ENCODE results near the gene ARHGAP24. TPM values are rescaled to one million over a fixed set of nuclear protein-coding genes. Genes with fewer than 3 reads are reported as not detected.

Gene ARHGAP24
- polyA plus RNA-seq, 2 of the 4 experiments (the other 2 are of a cell fraction): 1.7 to 12.1 TPM

DNA sequence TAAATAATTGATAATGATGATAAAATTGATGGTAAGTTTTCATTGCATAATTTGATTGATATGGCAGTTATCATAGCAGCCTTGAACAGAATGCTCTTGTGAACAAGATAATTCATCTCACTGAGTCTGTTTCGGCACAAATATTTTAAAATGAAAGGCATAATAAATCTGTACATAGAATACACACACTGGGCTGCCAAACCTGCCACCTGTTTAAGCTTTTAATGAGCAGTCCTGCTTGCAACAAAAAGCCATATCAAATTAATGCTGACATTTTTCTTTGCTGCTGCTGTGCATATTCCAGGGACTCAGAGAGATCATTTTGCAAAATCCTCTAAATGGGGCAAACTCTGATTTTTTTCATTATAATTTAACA is 201.1 kb downstream of the ARHGAP24 start:
- Histone ChIP-seq H3K27ac (no peak overlapping the region), H3K9me3 (no peaks in the 10 kb centered on the region), H3K4me1 (no peaks in the 10 kb centered on the region), H3K4me3 (no peak overlapping the region), H3K4me2 (no peak overlapping the region)
- ChIA-PET POLR2A (no interaction called here), CTCF (no interaction called here)
- ATAC-seq: no peak
- TF ChIP-seq E2F6 (IDR thresholded peaks at IDR 0.05; ENCODE audit: borderline replicate concordance, low read depth) (no peak), EHMT2 (IDR thresholded peaks at IDR 0.05; ENCODE audit: low read depth) (no peak), POLR2AphosphoS2 (conservative IDR thresholded peaks at IDR 0.05; ENCODE audit: low read length) (no peak), TP53 (CRISPR knock-in tag; IDR thresholded peaks at IDR 0.05) (no peak), PBX3 (IDR thresholded peaks at IDR 0.05) (no peak), MAFK (IDR thresholded peaks at IDR 0.05; ENCODE audit: partially characterized antibody) (no peak), ZFP36 (IDR thresholded peaks at IDR 0.05; ENCODE audit: borderline replicate concordance, partially characterized antibody) (no peak), FOXS1 (CRISPR knock-in tag; IDR thresholded peaks at IDR 0.05) (no peak)
- no peak for DNase-seq (ENCODE audit: low read depth in 1 of 2, low spot score in 1 of 2)
- FAIRE-seq: no peak
- WGBS (ENCODE audit: missing lambda C conversion rate): 44% methylated on average over 1 of the region's 1 CpG

DNA sequence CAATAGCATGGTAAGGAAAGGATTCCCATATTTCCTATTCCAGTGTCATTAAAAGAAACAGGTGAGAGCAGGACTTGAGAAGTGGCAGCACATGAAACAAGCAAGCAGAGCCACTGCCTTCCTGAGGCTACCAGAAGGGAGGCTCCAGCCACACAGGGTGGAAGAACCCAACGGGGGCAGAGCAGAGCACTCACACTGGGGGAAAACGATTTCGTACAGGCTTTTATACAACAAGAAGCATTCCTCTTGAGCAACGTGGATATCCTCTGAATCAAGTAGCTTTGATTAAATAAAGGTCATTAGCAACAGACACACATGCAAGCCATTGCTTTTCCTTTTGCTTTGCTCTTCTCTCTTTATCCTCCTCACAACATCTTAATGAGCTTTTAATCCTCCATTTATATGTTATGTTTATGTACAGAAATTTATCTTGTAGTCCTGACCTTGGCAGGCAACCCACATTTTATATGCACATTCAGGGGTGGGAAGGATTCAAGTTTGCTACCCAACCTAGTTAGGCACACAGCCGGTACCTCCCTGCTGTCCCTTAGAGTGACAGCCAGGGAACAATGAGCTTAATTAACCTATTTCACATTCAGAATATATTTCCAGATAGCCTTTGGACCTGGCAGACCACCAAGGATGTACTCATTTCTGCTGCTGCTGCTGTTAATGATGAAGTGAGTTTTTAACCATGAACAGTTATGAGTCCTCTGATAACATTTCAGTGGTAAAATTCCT is 202.1 kb downstream of the ARHGAP24 start:
- FAIRE-seq: no peak
- ATAC-seq: no peak
- H3K4me1 ChIP-seq: no peaks in the 10 kb centered on the region
- no peaks in the 10 kb centered on the region for H3K9me3 ChIP-seq
- WGBS (ENCODE audit: missing lambda C conversion rate): 67% methylated on average over 5 of the region's 5 CpGs
- H3K4me3 ChIP-seq: no peak overlapping the region
- TF ChIP-seq HOXB13 (CRISPR knock-in tag; IDR thresholded peaks at IDR 0.05; ENCODE audit: low read depth) (no peak), ZFP36 (IDR thresholded peaks at IDR 0.05; ENCODE audit: borderline replicate concordance, partially characterized antibody) (no peak), HMGXB4 (CRISPR knock-in tag; IDR thresholded peaks at IDR 0.05; ENCODE audit: borderline replicate concordance) (no peak)
- CTCF ChIA-PET: no interaction called here
- H3K27ac ChIP-seq: no peak overlapping the region
- H3K4me2 ChIP-seq: no peak overlapping the region
- no peak for DNase-seq (ENCODE audit: low read depth in 1 of 2, low spot score in 1 of 2)
- POLR2A ChIA-PET: no interaction called here

- no peak for DNase-seq (ENCODE audit: low read depth in 1 of 2, low spot score in 1 of 2)
These were observed 206.3 kb downstream of the ARHGAP24 start for GRCh38 chr4:85681221-85681657.

DNA sequence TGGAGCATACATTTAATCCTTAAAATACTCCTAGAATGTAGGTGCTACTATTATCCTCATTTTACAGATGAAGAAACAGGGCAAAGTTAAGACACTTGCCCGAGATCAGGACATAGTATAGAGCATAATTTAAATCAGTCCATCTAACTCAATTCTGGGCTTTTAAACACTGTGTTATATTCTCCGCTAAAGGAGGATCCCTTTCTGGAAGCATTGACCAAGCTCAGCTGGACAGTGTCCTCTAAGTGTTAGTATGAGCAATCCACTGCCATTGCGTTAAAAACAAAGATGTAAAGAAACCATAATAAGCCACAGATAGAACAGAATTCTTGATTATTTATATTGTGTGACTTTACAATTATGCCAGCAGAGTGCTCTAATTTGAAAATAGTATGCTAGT is 207.0 kb downstream of the ARHGAP24 start:
- H3K27ac ChIP-seq: no peak overlapping the region
- DNase-seq (ENCODE audit: low read depth in 1 of 2, low spot score in 1 of 2) (no peak), FAIRE-seq (no peak), ATAC-seq (no peak)
- POLR2A ChIA-PET: no interaction called here
- no peak overlapping the region for H3K4me2 ChIP-seq
- H3K4me3 ChIP-seq: no peak overlapping the region
- H3K9me3 ChIP-seq: no peaks in the 10 kb centered on the region
- WGBS (ENCODE audit: missing lambda C conversion rate): 87% methylated on average over 3 of the region's 3 CpGs
- no peak for TF ChIP-seq MYC (IDR thresholded peaks at IDR 0.05; ENCODE audit: borderline replicate concordance, low read length)
- CTCF ChIA-PET: no interaction called here
- H3K4me1 ChIP-seq: no peaks in the 10 kb centered on the region

More at GRCh38 chr4:85681221-85681657, 206.3 kb downstream of the ARHGAP24 start:
- CTCF ChIA-PET: no interaction called here
- TF ChIP-seq ZFP36 (IDR thresholded peaks at IDR 0.05; ENCODE audit: borderline replicate concordance, partially characterized antibody): no peak
- TF ChIP-seq CHD4 (IDR thresholded peaks at IDR 0.05; ENCODE audit: borderline replicate concordance): no peak
- TF ChIP-seq CBX8 (IDR thresholded peaks at IDR 0.05): no peak
- no peak for TF ChIP-seq PHF8 (IDR thresholded peaks at IDR 0.05; ENCODE audit: borderline replicate concordance, low read depth)
- no peaks in the 10 kb centered on the region for H3K4me1 ChIP-seq
- ATAC-seq: no peak
- H3K4me2 ChIP-seq: no peak overlapping the region
- 52% methylated on average over 2 of the region's 2 CpGs for WGBS (ENCODE audit: missing lambda C conversion rate)
- FAIRE-seq: no peak
- H3K4me3 ChIP-seq: no peak overlapping the region
- POLR2A ChIA-PET: no interaction called here
- H3K27ac ChIP-seq: no peak overlapping the region
- no peaks in the 10 kb centered on the region for H3K9me3 ChIP-seq

Measured in A549 (cell line).